ENCODE data around the gene STK38L. TPM values are rescaled to one million over a fixed set of nuclear protein-coding genes. Genes with fewer than 3 reads are reported as not detected.

The STK38L gene
- total and polyA plus RNA-seq, 3 donors from 2014 or later = 19.3 to 43.1 (median 41.5) TPM

DNA sequence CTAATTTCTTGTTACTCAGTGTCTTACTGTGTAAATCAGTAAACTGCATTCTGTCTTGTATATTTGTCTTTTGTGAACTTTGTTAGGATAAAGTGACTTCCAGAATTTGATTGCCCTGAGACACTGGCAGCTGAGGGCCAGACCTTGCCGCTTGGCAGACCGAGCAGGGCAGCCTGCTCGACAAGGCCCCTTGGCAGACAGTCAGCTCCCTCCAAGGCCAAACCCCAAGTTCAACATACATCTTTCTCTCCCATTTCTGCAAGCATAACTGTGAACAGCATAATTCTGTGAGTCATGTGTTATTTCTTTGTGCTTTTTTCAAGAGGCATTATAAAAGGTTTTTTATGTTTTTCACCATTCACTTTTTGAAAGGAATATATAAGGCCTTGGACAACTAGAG is 49.4 kb downstream of the STK38L start:
- DNase-seq = peak; percentile 72
- 38 to 48% methylated on average over 3 of the region's 3 CpGs for WGBS, 2 donors
- Histone ChIP-seq H3K27ac (peak overlapping the region; percentile 27 to 64), H3K27me3 (no peaks in the 10 kb centered on the region), H3K36me3 (ENCODE audit: low read depth, missing control alignments) (no peaks in the 10 kb centered on the region), H3K4me1 (peaks cover 57% of the 10 kb centered on the region), H3K9me3 (no peaks in the 10 kb centered on the region), H3K4me3 (no peak overlapping the region)
- TF ChIP-seq, protein P1, sequence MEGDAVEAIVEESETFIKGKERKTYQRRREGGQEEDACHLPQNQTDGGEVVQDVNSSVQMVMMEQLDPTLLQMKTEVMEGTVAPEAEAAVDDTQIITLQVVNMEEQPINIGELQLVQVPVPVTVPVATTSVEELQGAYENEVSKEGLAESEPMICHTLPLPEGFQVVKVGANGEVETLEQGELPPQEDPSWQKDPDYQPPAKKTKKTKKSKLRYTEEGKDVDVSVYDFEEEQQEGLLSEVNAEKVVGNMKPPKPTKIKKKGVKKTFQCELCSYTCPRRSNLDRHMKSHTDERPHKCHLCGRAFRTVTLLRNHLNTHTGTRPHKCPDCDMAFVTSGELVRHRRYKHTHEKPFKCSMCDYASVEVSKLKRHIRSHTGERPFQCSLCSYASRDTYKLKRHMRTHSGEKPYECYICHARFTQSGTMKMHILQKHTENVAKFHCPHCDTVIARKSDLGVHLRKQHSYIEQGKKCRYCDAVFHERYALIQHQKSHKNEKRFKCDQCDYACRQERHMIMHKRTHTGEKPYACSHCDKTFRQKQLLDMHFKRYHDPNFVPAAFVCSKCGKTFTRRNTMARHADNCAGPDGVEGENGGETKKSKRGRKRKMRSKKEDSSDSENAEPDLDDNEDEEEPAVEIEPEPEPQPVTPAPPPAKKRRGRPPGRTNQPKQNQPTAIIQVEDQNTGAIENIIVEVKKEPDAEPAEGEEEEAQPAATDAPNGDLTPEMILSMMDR (IDR thresholded peaks at IDR 0.05) = no peak
- TF ChIP-seq POLR2A (IDR thresholded peaks at IDR 0.05) = no peak
- intact Hi-C loops (cut with DNase I; ENCODE audit: low total_unique reads) = no loop called here

DNA sequence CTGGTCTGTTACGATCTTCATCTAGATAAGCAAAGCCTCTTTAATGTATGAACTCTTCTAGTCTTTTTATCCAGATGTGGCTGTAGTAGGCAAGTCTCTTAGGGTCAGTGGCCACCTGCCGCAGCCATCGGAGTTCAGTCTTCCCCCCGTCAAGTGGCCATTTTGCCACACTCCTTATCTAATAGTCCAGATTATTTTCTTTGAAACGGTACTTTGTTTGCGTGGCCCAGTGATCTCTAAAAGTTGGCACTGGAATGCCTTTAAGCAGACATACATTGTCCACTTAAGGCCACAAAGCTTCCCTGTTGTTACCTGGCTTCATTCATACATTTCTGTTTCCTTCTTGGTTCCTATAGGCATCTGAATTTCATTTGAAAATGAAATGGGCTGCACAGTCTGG is 52.6 kb downstream of the STK38L start:
- intact Hi-C loops (cut with DNase I; ENCODE audit: low total_unique reads) = no loop called here
- TF ChIP-seq, protein P1 (IDR thresholded peaks at IDR 0.05) = no peak
- no peak for TF ChIP-seq POLR2A (IDR thresholded peaks at IDR 0.05)
- peaks cover 41% of the 10 kb centered on the region for H3K4me1 ChIP-seq
- WGBS, 2 donors = 64 to 76% methylated on average over 6 of the region's 6 CpGs
- no peak overlapping the region for H3K27ac ChIP-seq
- no peaks in the 10 kb centered on the region for H3K36me3 ChIP-seq (ENCODE audit: low read depth, missing control alignments)
- H3K9me3 ChIP-seq = no peaks in the 10 kb centered on the region
- DNase-seq = no peak
- H3K27me3 ChIP-seq = no peaks in the 10 kb centered on the region
- no peak overlapping the region for H3K4me3 ChIP-seq

DNA sequence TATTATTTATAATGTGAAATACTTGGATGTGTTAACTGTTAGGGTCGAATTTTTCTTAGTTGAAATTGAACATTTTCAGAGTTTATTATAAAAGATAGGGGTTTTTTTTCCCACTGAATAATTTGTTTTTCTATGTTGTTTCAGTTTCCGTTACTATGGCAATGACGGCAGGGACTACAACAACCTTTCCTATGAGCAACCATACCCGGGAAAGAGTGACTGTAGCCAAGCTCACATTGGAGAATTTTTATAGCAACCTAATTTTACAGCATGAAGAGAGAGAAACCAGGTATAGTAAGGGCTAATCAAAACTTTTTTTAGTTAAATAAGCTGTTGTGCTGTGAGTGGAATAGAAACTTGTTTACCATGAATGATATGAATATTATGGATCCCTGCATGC is 53.5 kb downstream of the STK38L start:
- Histone ChIP-seq H3K4me3 (no peak overlapping the region), H3K27ac (no peak overlapping the region), H3K4me1 (peaks cover 33% of the 10 kb centered on the region), H3K9me3 (no peaks in the 10 kb centered on the region), H3K36me3 (ENCODE audit: low read depth, missing control alignments) (no peaks in the 10 kb centered on the region), H3K27me3 (no peaks in the 10 kb centered on the region)
- DNase-seq = no peak
- WGBS, 2 donors = 86 to 93% methylated on average over 4 of the region's 4 CpGs
- intact Hi-C loops (cut with DNase I; ENCODE audit: low total_unique reads) = no loop called here
- no peak for TF ChIP-seq POLR2A (IDR thresholded peaks at IDR 0.05)
- TF ChIP-seq, protein P1 (IDR thresholded peaks at IDR 0.05) = no peak

DNA sequence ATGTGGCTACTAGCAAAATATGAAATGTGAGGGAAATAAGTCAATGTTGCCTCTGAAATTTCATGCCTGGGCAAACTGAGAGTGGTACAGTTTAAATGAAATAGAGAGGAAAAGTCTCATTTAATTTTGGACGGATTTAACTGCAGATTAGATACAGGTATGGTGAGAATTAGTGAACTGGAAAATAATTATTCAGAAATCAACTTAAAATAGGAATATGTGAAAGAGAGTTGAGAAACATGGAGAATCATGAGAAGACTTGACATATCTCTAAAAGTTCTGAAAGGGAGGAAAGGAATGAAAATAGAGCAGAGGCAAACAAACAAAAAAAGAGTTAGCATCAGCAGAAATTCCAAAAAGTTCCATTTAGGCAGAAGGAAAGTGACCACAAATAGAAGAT is 55.0 kb downstream of the STK38L start:
- intact Hi-C loops (cut with DNase I; ENCODE audit: low total_unique reads) = no loop called here
- H3K9me3 ChIP-seq = no peaks in the 10 kb centered on the region
- DNase-seq = no peak
- H3K36me3 ChIP-seq (ENCODE audit: low read depth, missing control alignments) = no peaks in the 10 kb centered on the region
- TF ChIP-seq, protein P1 (IDR thresholded peaks at IDR 0.05) = no peak
- no peak for TF ChIP-seq POLR2A (IDR thresholded peaks at IDR 0.05)
- peaks cover 19% of the 10 kb centered on the region for H3K4me1 ChIP-seq
- 92 to 97% methylated on average over 1 of the region's 1 CpG for WGBS, 2 donors
- H3K27me3 ChIP-seq = no peaks in the 10 kb centered on the region
- H3K27ac ChIP-seq = no peak overlapping the region
- H3K4me3 ChIP-seq = no peak overlapping the region

DNA sequence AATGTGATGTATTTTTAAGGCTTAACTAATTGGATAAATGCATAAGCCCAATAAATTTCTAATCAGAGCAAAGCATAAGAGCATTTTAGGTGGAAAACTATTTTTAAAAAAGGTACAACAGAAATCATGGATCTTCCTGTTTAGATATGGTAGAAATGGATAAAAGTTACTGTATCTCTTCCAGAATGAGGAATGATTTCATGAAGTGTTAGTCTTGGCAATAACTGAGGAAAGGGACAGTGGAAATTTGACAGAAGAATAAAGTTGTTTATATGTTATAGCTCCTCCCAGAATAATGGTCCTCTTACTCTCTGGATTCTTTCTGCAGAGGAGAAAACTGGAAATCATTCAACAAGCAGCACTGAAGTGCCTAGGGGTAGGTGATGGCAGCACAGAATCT is 56.1 kb downstream of the STK38L start:
- Histone ChIP-seq H3K4me1 (peaks cover 8% of the 10 kb centered on the region), H3K4me3 (no peak overlapping the region), H3K27ac (no peak overlapping the region), H3K9me3 (no peaks in the 10 kb centered on the region), H3K36me3 (ENCODE audit: low read depth, missing control alignments) (no peaks in the 10 kb centered on the region), H3K27me3 (no peaks in the 10 kb centered on the region)
- intact Hi-C loops (cut with DNase I; ENCODE audit: low total_unique reads) = no loop called here
- TF ChIP-seq, protein P1 (IDR thresholded peaks at IDR 0.05) = no peak
- TF ChIP-seq POLR2A (IDR thresholded peaks at IDR 0.05) = no peak
- DNase-seq = no peak

All from testis (tissue), 3 donors.